ENCODE measurements around the gene DYSF. TPM values are rescaled to one million over a fixed set of nuclear protein-coding genes. Genes with fewer than 3 reads are reported as not detected.
A peak's percentile ranks its signal among the peaks of the same experiment; 100 is the strongest.

DYSF gene
- polyA plus RNA-seq, 1 donor (not counting 4 experiments of a cell fraction or from before 2014, with no cell fraction given): 8.2 TPM

GRCh38 chr2:71466301-71467179, 13.2 kb downstream of the DYSF start:
- H3K79me2 ChIP-seq (ENCODE audit: control insufficient read depth, insufficient read depth, low read length): no peaks in the 10 kb centered on the region
- no peaks in the 10 kb centered on the region for H4K20me1 ChIP-seq (ENCODE audit: control insufficient read depth, extremely low read depth, insufficient read depth, low read length)
- no peaks in the 10 kb centered on the region for H3K9me1 ChIP-seq (ENCODE audit: control insufficient read depth, extremely low read depth, insufficient read depth, low read length)
- H3K4me1 ChIP-seq (ENCODE audit: control insufficient read depth, extremely low read depth, insufficient read depth, low read length): peaks cover 19% of the 10 kb centered on the region
- peak overlapping the region; percentile 94 for H3K4me2 ChIP-seq (ENCODE audit: control insufficient read depth, extremely low read depth, insufficient read depth, low read depth, low read length)
- FAIRE-seq (no peak), DNase-seq (ENCODE audit: low read depth, low spot score) (no peak)
- peak overlapping the region; percentile 77 for H2AFZ ChIP-seq (ENCODE audit: control insufficient read depth, low read length)
- H3K27ac ChIP-seq (ENCODE audit: control insufficient read depth, insufficient read depth, low read length): no peak overlapping the region
- H3K27me3 ChIP-seq (ENCODE audit: control insufficient read depth, extremely low read depth, insufficient read depth, low read length): peaks cover 32% of the 10 kb centered on the region
- H3K9me3 ChIP-seq (ENCODE audit: control insufficient read depth, low read depth, low read length): peaks cover 2% of the 10 kb centered on the region
- peak overlapping the region; percentile 44 to 87 (median 76) for H3K4me3 ChIP-seq (ENCODE audit: control insufficient read depth in 2 of 3, extremely low read depth in 1 of 3, insufficient read depth in 2 of 3, low read depth in 1 of 3, low read length in 3 of 3)
- dilution Hi-C loops (cut with MboI; ENCODE audit: extremely low pct_ligation_motif_present, low sequenced_read_pairs): no loop called here
- peak overlapping the region; percentile 68 for H3K9ac ChIP-seq (ENCODE audit: control insufficient read depth, extremely low read depth, insufficient read depth, low read length)
- H3K36me3 ChIP-seq (ENCODE audit: control insufficient read depth in 2 of 2, extremely low read depth in 1 of 2, insufficient read depth in 2 of 2, low read length in 2 of 2): peaks cover 0 to 1% of the 10 kb centered on the region in 2 experiments
- no peak for TF ChIP-seq EZH2 (IDR thresholded peaks at IDR 0.05; ENCODE audit: low read length)
- TF ChIP-seq CTCF (optimal IDR thresholded peaks at IDR 0.05 in 1 of 3, IDR thresholded peaks at IDR 0.05 in 1 of 3, conservative IDR thresholded peaks at IDR 0.05 in 1 of 3; ENCODE audit: extremely low read depth in 1 of 3, insufficient read depth in 2 of 3, low read length in 3 of 3): no peak

- Histone ChIP-seq H3K4me2 (ENCODE audit: control insufficient read depth, extremely low read depth, insufficient read depth, low read depth, low read length) (peak overlapping the region; percentile 94), H3K36me3 (ENCODE audit: control insufficient read depth in 2 of 2, extremely low read depth in 1 of 2, insufficient read depth in 2 of 2, low read length in 2 of 2) (peaks cover 0 to 1% of the 10 kb centered on the region in 2 experiments), H2AFZ (ENCODE audit: control insufficient read depth, low read length) (peak overlapping the region; percentile 77), H3K27ac (ENCODE audit: control insufficient read depth, insufficient read depth, low read length) (no peak overlapping the region), H3K27me3 (ENCODE audit: control insufficient read depth, extremely low read depth, insufficient read depth, low read length) (peaks cover 32% of the 10 kb centered on the region), H3K4me1 (ENCODE audit: control insufficient read depth, extremely low read depth, insufficient read depth, low read length) (peaks cover 20% of the 10 kb centered on the region), H3K4me3 (ENCODE audit: control insufficient read depth in 2 of 3, extremely low read depth in 1 of 3, insufficient read depth in 2 of 3, low read depth in 1 of 3, low read length in 3 of 3) (peak overlapping the region; percentile 44 to 87 (median 76)), H4K20me1 (ENCODE audit: control insufficient read depth, extremely low read depth, insufficient read depth, low read length) (no peaks in the 10 kb centered on the region), H3K9me1 (ENCODE audit: control insufficient read depth, extremely low read depth, insufficient read depth, low read length) (no peaks in the 10 kb centered on the region), H3K79me2 (ENCODE audit: control insufficient read depth, insufficient read depth, low read length) (no peaks in the 10 kb centered on the region), H3K9me3 (ENCODE audit: control insufficient read depth, low read depth, low read length) (peaks cover 2% of the 10 kb centered on the region), H3K9ac (ENCODE audit: control insufficient read depth, extremely low read depth, insufficient read depth, low read length) (peak overlapping the region; percentile 68)
- DNase-seq (ENCODE audit: low read depth, low spot score): no peak
- peak; percentile 57 for FAIRE-seq
- dilution Hi-C loops (cut with MboI; ENCODE audit: extremely low pct_ligation_motif_present, low sequenced_read_pairs): no loop called here
- TF ChIP-seq CTCF (optimal IDR thresholded peaks at IDR 0.05 in 1 of 3, IDR thresholded peaks at IDR 0.05 in 1 of 3, conservative IDR thresholded peaks at IDR 0.05 in 1 of 3; ENCODE audit: extremely low read depth in 1 of 3, insufficient read depth in 2 of 3, low read length in 3 of 3): no peak
- TF ChIP-seq EZH2 (IDR thresholded peaks at IDR 0.05; ENCODE audit: low read length): no peak
Observed at GRCh38 chr2:71467180-71467815, 13.9 kb downstream of the DYSF start.

All from keratinocyte (primary cell).